Tibial nerve (tissue), 4 donors: ENCODE results near the gene ERLEC1. TPM values are rescaled to one million over a fixed set of nuclear protein-coding genes. Genes with fewer than 3 reads are reported as not detected.
A peak's percentile ranks its signal among the peaks of the same experiment; 100 is the strongest.
"Not testable (repeated sequence)": the region's sequence is repeated elsewhere in the genome, so short reads cannot be mapped to it uniquely, and the experiment has no call there.

Source experiments
- DNase-seq, 2 donors: peaks; one replicate each; pipeline ENCODE4 v3.0.0-alpha.2; 2019; ENCODE audit warnings: low spot score in 2 of 2
- H3K27ac ChIP-seq, 4 donors: fragments of 200-600 bp; sonication (generic) in 3 of 4; one replicate each; pipeline ENCODE4 v1.5.1; 2017 to 2019; ENCODE audit warnings: mild to moderate bottlenecking in 1 of 4
- H3K27me3 ChIP-seq, 2 donors: fragments of 200-600 bp; sonication (generic) in 1 of 2; one replicate each; pipeline versions ENCODE4 v1.5.1 to v1.6.0; 2017 to 2019
- H3K36me3 ChIP-seq, 3 donors: fragments of 200-600 bp; sonication (generic); one replicate each; pipeline ENCODE4 v1.5.1; 2018 to 2019
- H3K4me1 ChIP-seq, 4 donors: fragments of 200-600 bp; sonication (generic) in 3 of 4; one replicate each; pipeline ENCODE4 v1.5.1; 2017 to 2019
- H3K4me3 ChIP-seq, 4 donors: fragments of 200-600 bp; sonication (generic) in 3 of 4; one replicate each; pipeline ENCODE4 v1.5.1; 2017 to 2019; ENCODE audit warnings: mild to moderate bottlenecking in 1 of 4, moderate library complexity in 1 of 4
- H3K9me3 ChIP-seq, 4 donors: fragments of 200-600 bp; sonication (generic) in 3 of 4; one replicate each; pipeline ENCODE4 v1.5.1; 2017 to 2019
- EP300 ChIP-seq, 2 donors: sonication (generic); formaldehyde crosslinking; IDR thresholded peaks; one replicate each; pipeline ENCODE4 v1.6.1; 2017; ENCODE audit warnings: antibody characterized with exemption in 2 of 2, mild to moderate bottlenecking in 1 of 2
- POLR2A ChIP-seq, 2 donors: fragments of 450-650 bp; IDR thresholded peaks; one replicate each; pipeline ENCODE4 v1.6.1; 2017; ENCODE audit warnings: antibody characterized with exemption in 2 of 2, mild to moderate bottlenecking in 2 of 2, moderate library complexity in 2 of 2
- WGBS, 2 donors: methylation state at CpG; one replicate each; pipeline ENCODE4 v1.1.5; 2018; 5-methylcytosine and 5-hydroxymethylcytosine counted together
- total RNA-seq, 4 donors: library from RNA; depleted of rRNA; stranded (reverse); fragments of >200 nt; gene quantifications; one replicate each; pipeline ENCODE4 v1.1.0, GENCODE V29; 2016
- TF ChIP-seq, protein P1 (sequence below), 5 experiments: fragments of 200-600 bp in 3 of 5; fragments of 450-650 bp in 2 of 5; sonication (generic) in 3 of 5; IDR thresholded peaks; one replicate each; pipeline ENCODE4 v1.5.1; 2016 to 2019; ENCODE audit warnings: antibody characterized with exemption in 5 of 5, mild to moderate bottlenecking in 3 of 5, moderate library complexity in 2 of 5

ERLEC1 gene
- total RNA-seq, 4 donors from 2014 or later = 90.8 to 102 (median 97.2) TPM

DNA sequence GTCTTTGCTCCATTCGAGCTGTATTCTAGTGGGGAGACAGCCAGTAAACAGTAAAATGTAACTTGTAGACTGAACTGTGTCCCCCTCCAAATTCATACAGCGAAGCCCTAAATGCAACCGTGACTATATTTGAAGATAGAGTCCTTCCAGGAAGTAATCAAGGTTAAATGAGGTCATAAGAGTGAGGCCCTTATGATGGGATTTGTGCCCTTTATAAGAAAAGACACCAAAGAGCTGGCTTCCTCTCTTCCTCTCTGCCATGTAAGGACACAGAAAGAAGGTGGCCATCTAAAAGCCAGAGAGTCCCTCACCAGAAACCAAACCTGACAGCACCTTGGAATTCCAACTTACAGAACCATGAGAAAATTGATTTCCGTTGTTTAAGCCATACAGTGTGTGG lies 41.5 kb downstream of the ERLEC1 start:
- H3K4me1 ChIP-seq = peaks cover 0 to 34% (median 15%) of the 10 kb centered on the region in 4 donors
- H3K27me3 ChIP-seq = no peaks in the 10 kb centered on the region
- H3K36me3 ChIP-seq = peaks cover 0 to 13% (median 0%) of the 10 kb centered on the region in 3 donors
- DNase-seq = no peak
- TF ChIP-seq, protein P1, sequence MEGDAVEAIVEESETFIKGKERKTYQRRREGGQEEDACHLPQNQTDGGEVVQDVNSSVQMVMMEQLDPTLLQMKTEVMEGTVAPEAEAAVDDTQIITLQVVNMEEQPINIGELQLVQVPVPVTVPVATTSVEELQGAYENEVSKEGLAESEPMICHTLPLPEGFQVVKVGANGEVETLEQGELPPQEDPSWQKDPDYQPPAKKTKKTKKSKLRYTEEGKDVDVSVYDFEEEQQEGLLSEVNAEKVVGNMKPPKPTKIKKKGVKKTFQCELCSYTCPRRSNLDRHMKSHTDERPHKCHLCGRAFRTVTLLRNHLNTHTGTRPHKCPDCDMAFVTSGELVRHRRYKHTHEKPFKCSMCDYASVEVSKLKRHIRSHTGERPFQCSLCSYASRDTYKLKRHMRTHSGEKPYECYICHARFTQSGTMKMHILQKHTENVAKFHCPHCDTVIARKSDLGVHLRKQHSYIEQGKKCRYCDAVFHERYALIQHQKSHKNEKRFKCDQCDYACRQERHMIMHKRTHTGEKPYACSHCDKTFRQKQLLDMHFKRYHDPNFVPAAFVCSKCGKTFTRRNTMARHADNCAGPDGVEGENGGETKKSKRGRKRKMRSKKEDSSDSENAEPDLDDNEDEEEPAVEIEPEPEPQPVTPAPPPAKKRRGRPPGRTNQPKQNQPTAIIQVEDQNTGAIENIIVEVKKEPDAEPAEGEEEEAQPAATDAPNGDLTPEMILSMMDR (IDR thresholded peaks at IDR 0.05) = no peak
- TF ChIP-seq POLR2A (IDR thresholded peaks at IDR 0.05) (no peak), EP300 (IDR thresholded peaks at IDR 0.05) (no peak)
- no peak overlapping the region for H3K4me3 ChIP-seq
- H3K27ac ChIP-seq = peak overlapping the region in 2 of 4 donors; percentile 10 to 78
- H3K9me3 ChIP-seq = no peaks in the 10 kb centered on the region
- WGBS, 2 donors = 95 to 98% methylated on average over 4 of the region's 4 CpGs

DNA sequence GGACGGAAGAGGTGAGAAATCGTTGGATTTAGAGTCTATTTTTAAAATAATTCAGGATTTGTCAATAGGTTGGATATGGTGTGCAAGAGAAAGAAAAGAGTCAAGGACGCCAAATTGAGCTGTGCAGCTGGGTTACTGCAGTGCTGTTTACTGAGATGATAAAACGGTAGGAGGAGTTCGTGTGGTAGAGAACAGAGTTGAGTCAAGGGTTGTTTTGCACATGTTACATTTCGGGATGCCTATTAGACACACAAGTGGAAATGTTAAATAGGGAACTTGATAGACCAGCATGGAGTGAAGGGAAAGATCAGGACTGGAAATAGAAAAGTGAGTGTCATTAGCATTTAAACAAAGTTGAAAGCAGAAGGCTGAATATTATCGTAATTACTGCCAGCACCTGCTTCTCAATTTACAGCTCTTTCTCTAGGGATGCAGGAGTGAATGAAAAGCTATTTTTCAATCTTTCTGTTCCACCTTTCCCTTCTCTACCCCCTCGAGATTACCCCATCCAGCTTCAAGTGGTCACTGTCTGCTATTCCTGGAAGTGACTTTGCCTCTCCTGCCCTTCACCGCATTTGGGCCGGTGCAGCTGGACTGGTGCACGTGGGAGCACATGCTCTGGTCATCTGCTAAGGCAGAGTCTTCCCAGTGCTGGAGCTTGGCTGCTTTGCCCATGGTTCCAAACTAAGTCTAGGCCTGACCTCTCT lies 42.6 kb downstream of the ERLEC1 start:
- Histone ChIP-seq H3K9me3 (no peaks in the 10 kb centered on the region), H3K4me3 (no peak overlapping the region), H3K27me3 (no peaks in the 10 kb centered on the region), H3K4me1 (peaks cover 0 to 34% (median 15%) of the 10 kb centered on the region in 4 donors), H3K36me3 (peaks cover 0 to 13% (median 0%) of the 10 kb centered on the region in 3 donors), H3K27ac (no peak overlapping the region)
- no peak for DNase-seq
- TF ChIP-seq, protein P1 (IDR thresholded peaks at IDR 0.05) = no peak
- TF ChIP-seq POLR2A (IDR thresholded peaks at IDR 0.05) (no peak), EP300 (IDR thresholded peaks at IDR 0.05) (no peak)
- 79 to 84% methylated on average over 11 of the region's 11 CpGs for WGBS, 2 donors

DNA sequence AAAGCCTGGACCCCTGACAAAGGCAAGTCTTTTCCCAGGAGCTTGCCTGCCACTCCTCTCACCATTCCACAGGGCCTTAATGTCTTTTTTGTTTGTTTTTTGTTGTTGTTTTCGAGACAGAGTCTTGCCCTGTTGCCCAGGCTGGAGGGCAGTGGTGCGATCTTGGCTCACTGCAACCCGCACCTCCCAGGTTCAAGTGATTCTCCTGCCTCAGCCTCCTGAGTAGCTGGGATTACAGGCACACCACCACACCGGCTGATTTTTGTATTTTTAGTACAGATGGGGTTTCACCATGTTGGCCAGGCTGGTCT lies 43.1 kb downstream of the ERLEC1 start:
- not testable (repeated sequence) for H3K9me3 ChIP-seq, H3K27me3 ChIP-seq, H3K27ac ChIP-seq, H3K4me3 ChIP-seq, DNase-seq
- 91 to 93% methylated on average over 4 of the region's 4 CpGs for WGBS, 2 donors
- peaks cover 0 to 13% (median 0%) of the 10 kb centered on the region in 3 donors for H3K36me3 ChIP-seq
- peaks cover 0 to 34% (median 15%) of the 10 kb centered on the region in 4 donors for H3K4me1 ChIP-seq

GRCh38 chr2:53840580-53840979 lies 53.7 kb downstream of the ERLEC1 start:
- no peaks in the 10 kb centered on the region for H3K4me1 ChIP-seq
- H3K36me3 ChIP-seq = peaks cover 0 to 24% (median 0%) of the 10 kb centered on the region in 3 donors
- WGBS, 2 donors = 86 to 95% methylated on average over 1 of the region's 1 CpG
- no peak overlapping the region for H3K27ac ChIP-seq
- no peak for DNase-seq
- TF ChIP-seq POLR2A (IDR thresholded peaks at IDR 0.05) (no peak), EP300 (IDR thresholded peaks at IDR 0.05) (no peak)
- TF ChIP-seq, protein P1 (IDR thresholded peaks at IDR 0.05) = no peak
- H3K9me3 ChIP-seq = no peaks in the 10 kb centered on the region
- no peaks in the 10 kb centered on the region for H3K27me3 ChIP-seq
- H3K4me3 ChIP-seq = no peak overlapping the region

DNA sequence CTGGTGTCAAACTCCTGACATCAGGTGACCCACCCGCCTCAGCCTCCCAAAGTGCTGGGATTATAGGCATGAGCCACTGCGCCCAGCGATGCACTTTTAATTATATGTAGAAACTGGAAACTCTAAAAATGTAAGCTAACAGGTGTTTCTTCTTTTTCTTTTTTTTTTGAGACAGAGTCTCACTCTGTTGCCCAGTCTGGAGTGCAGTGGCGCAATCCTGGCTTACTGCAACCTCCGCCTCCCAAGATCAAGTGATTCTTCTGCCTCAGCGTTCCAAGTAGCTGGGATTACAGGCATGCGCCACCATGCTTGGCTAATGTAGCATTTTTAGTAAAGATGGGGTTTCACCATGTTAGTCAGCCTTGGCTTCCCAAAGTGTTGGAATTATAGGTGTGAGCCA lies 54.8 kb downstream of the ERLEC1 start:
- not testable (repeated sequence) for H3K9me3 ChIP-seq, H3K27me3 ChIP-seq, H3K4me1 ChIP-seq, DNase-seq, H3K27ac ChIP-seq, H3K4me3 ChIP-seq
- peaks cover 0 to 17% (median 0%) of the 10 kb centered on the region in 3 donors for H3K36me3 ChIP-seq
- 87 to 99% methylated on average over 7 of the region's 7 CpGs for WGBS, 2 donors

- no peak for DNase-seq
- WGBS, 2 donors = 65 to 77% methylated on average over 3 of the region's 3 CpGs
- TF ChIP-seq POLR2A (IDR thresholded peaks at IDR 0.05) (no peak), EP300 (IDR thresholded peaks at IDR 0.05) (no peak)
- TF ChIP-seq, protein P1 (IDR thresholded peaks at IDR 0.05) = no peak
Measured at GRCh38 chr2:53842891-53843290, 56.0 kb downstream of the ERLEC1 start.

More at GRCh38 chr2:53842891-53843290, 56.0 kb downstream of the ERLEC1 start:
- H3K36me3 ChIP-seq = peaks cover 0 to 10% (median 0%) of the 10 kb centered on the region in 3 donors
- H3K4me3 ChIP-seq = no peak overlapping the region
- H3K27ac ChIP-seq = no peak overlapping the region
- no peaks in the 10 kb centered on the region for H3K9me3 ChIP-seq
- H3K27me3 ChIP-seq = no peaks in the 10 kb centered on the region
- H3K4me1 ChIP-seq = no peaks in the 10 kb centered on the region
